ENCODE data around the gene POF1B.
"Not testable (repeated sequence)": the region's sequence is repeated elsewhere in the genome, so short reads cannot be mapped to it uniquely, and the experiment has no call there.

POF1B gene

DNA sequence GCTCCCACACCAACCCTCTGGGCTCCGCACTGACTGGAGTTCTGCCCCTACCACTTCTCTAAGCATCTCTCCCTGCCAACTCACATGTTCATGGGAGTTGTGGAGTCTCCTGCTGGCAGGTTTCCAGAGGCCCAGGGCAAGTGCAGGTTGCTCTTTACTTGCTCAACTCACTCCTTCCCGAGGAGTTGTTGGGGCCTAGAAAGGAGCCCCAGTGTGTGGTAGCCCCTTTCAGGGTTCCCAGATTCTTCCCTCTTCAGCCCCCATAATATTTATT lies 52.5 kb downstream of the POF1B start:
- Histone ChIP-seq H3K4me1 (ENCODE audit: control insufficient read depth, insufficient read depth, low read length) (no peaks in the 10 kb centered on the region), H3K9me3 (ENCODE audit: control insufficient read depth, insufficient read depth, low read length) (no peaks in the 10 kb centered on the region; the same call in 1 of the 2 replicates), H3K36me3 (ENCODE audit: control insufficient read depth, insufficient read depth, low read length) (no peaks in the 10 kb centered on the region), H3K4me3 (ENCODE audit: low read depth, low read length) (no peak overlapping the region), H3K27ac (ENCODE audit: low read depth, low read length) (no peak overlapping the region), H3K27me3 (ENCODE audit: control insufficient read depth, insufficient read depth, low read length) (no peaks in the 10 kb centered on the region), H3K9ac (ENCODE audit: low read depth, low read length) (no peak overlapping the region)

GRCh38 chrX:85326234-85327059 lies 53.0 kb downstream of the POF1B start:
- Histone ChIP-seq H3K4me3 (ENCODE audit: low read depth, low read length) (no peak overlapping the region), H3K9me3 (ENCODE audit: control insufficient read depth, insufficient read depth, low read length) (no peaks in the 10 kb centered on the region; the same call in 1 of the 2 replicates), H3K36me3 (ENCODE audit: control insufficient read depth, insufficient read depth, low read length) (no peaks in the 10 kb centered on the region), H3K4me1 (ENCODE audit: control insufficient read depth, insufficient read depth, low read length) (no peaks in the 10 kb centered on the region), H3K9ac (ENCODE audit: low read depth, low read length) (no peak overlapping the region), H3K27me3 (ENCODE audit: control insufficient read depth, insufficient read depth, low read length) (no peaks in the 10 kb centered on the region), H3K27ac (ENCODE audit: low read depth, low read length) (no peak overlapping the region)

GRCh38 chrX:85311348-85311747 lies 68.1 kb downstream of the POF1B start:
- H3K36me3 ChIP-seq (ENCODE audit: control insufficient read depth, insufficient read depth, low read length); H3K27me3 ChIP-seq (ENCODE audit: control insufficient read depth, insufficient read depth, low read length); H3K4me1 ChIP-seq (ENCODE audit: control insufficient read depth, insufficient read depth, low read length); H3K4me3 ChIP-seq (ENCODE audit: low read depth, low read length); H3K9ac ChIP-seq (ENCODE audit: low read depth, low read length); H3K9me3 ChIP-seq (ENCODE audit: control insufficient read depth, insufficient read depth, low read length); H3K27ac ChIP-seq (ENCODE audit: low read depth, low read length): not testable (repeated sequence)

- Histone ChIP-seq H3K36me3 (ENCODE audit: control insufficient read depth, insufficient read depth, low read length) (no peaks in the 10 kb centered on the region), H3K9me3 (ENCODE audit: control insufficient read depth, insufficient read depth, low read length) (no peaks in the 10 kb centered on the region; the same call in 1 of the 2 replicates), H3K9ac (ENCODE audit: low read depth, low read length) (no peak overlapping the region), H3K27me3 (ENCODE audit: control insufficient read depth, insufficient read depth, low read length) (no peaks in the 10 kb centered on the region), H3K4me3 (ENCODE audit: low read depth, low read length) (no peak overlapping the region), H3K4me1 (ENCODE audit: control insufficient read depth, insufficient read depth, low read length) (no peaks in the 10 kb centered on the region), H3K27ac (ENCODE audit: low read depth, low read length) (no peak overlapping the region)
These were observed 69.7 kb downstream of the POF1B start for GRCh38 chrX:85309717-85310116.

- H3K4me3 ChIP-seq (ENCODE audit: low read depth, low read length): no peak overlapping the region
- H3K36me3 ChIP-seq (ENCODE audit: control insufficient read depth, insufficient read depth, low read length): no peaks in the 10 kb centered on the region
- H3K27ac ChIP-seq (ENCODE audit: low read depth, low read length): no peak overlapping the region
- no peaks in the 10 kb centered on the region for H3K4me1 ChIP-seq (ENCODE audit: control insufficient read depth, insufficient read depth, low read length)
- no peak overlapping the region for H3K9ac ChIP-seq (ENCODE audit: low read depth, low read length)
- no peaks in the 10 kb centered on the region for H3K27me3 ChIP-seq (ENCODE audit: control insufficient read depth, insufficient read depth, low read length)
- H3K9me3 ChIP-seq (ENCODE audit: control insufficient read depth, insufficient read depth, low read length): peaks cover 5% of the 10 kb centered on the region; the same call in 1 of the 2 replicates
These were observed 75.9 kb downstream of the POF1B start for GRCh38 chrX:85303544-85303943.

DNA sequence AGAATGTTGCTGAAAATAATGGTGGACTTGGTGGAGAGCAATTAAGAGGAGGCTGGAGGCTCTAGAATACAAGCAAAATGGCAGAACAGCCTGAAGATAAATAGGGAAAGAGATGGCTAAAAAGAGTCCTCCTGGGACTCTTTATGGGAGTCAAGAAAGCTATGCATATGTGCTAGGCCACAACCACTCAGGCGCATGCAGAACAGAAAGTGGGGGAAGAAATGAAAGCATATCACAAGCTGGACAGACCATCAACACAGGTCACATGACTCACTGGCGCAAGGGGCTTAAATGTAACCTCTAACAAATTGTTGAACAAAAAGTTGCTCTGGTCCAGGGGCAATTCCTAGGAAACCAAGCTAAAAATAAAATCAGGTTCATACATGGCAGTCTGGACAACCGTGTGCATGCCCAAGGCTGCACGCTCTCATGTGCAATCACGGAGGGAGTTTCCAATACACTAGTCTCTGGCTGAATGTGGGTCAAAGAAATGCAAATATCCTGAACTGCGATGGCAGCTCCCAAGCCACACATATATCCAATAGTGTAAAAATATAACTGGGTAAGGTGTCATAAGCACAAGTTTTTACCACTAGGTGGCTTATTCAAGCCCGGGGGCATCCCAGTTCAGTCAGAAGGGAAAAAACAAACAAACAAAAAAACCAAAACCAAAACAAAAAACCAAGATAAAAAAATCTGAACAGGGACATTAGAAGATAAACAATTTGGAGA lies 90.3 kb downstream of the POF1B start:
- H3K36me3 ChIP-seq (ENCODE audit: control insufficient read depth, insufficient read depth, low read length): no peaks in the 10 kb centered on the region
- no peak overlapping the region for H3K27ac ChIP-seq (ENCODE audit: low read depth, low read length)
- peaks cover 16% of the 10 kb centered on the region for H3K9me3 ChIP-seq (ENCODE audit: control insufficient read depth, insufficient read depth, low read length)
- H3K9ac ChIP-seq (ENCODE audit: low read depth, low read length): no peak overlapping the region
- no peak overlapping the region for H3K4me3 ChIP-seq (ENCODE audit: low read depth, low read length)
- no peaks in the 10 kb centered on the region for H3K4me1 ChIP-seq (ENCODE audit: control insufficient read depth, insufficient read depth, low read length)
- no peaks in the 10 kb centered on the region for H3K27me3 ChIP-seq (ENCODE audit: control insufficient read depth, insufficient read depth, low read length)

DNA sequence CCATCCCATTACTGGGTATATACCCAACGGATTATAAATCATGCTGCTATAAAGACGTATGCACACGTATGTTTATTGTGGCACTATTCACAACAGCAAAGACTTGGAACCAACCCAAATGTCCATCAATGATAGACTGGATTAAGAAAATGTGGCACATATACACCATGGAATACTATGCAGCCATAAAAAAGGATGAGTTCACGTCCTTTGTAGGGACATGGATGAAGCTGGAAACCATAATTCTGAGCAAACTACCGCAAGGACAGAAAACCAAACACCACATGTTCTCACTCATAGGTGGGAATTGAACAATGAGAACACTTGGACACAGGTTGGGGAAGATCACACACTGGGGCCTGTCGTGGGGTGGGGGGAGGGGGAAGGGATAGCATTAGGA lies 94.2 kb downstream of the POF1B start:
- not testable (repeated sequence) for H3K9ac ChIP-seq (ENCODE audit: low read depth, low read length); H3K27ac ChIP-seq (ENCODE audit: low read depth, low read length); H3K4me1 ChIP-seq (ENCODE audit: control insufficient read depth, insufficient read depth, low read length); H3K4me3 ChIP-seq (ENCODE audit: low read depth, low read length); H3K36me3 ChIP-seq (ENCODE audit: control insufficient read depth, insufficient read depth, low read length); H3K27me3 ChIP-seq (ENCODE audit: control insufficient read depth, insufficient read depth, low read length)
- H3K9me3 ChIP-seq (ENCODE audit: control insufficient read depth, insufficient read depth, low read length): peaks cover 18% of the 10 kb centered on the region

DNA sequence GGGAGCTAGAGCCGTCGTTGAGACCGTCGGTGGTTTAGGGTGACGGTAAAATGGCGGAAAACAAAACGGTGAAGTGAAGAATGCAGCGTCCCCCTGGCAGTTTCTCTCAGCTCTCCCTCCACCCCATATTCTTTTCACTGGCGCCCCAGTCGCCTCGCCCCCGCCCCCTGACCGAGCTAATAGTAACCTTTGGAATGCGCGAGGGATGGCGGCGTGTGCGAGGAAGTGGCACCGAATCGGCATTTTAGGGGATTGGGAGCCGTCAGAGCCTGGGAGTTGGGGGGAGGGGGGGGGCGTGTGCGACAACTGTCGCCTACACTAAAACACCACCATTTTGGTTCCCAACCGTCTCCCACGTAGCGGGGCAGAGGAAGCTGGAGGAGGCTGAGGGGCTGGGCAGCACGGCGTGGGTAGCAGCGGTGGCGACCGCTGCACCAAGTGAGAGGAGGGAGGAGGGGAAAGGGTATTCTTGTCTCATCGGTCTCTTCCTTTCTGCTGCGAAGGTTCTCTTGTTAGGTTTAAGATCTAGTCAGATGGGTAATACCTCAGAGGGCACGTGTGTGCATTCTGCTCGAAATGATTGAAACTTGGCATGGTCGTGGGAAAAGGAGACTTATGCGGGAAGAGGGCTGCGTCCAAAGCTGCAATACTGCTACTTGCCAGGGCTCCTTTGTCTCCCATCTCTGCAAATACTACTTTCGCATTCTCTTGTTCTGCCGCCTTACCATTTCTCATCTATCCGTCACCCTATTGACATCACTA lies 134.8 kb downstream of the POF1B start:
- peak overlapping the region; percentile 97 for H3K9ac ChIP-seq (ENCODE audit: low read depth, low read length)
- peaks cover 16% of the 10 kb centered on the region for H3K36me3 ChIP-seq (ENCODE audit: control insufficient read depth, insufficient read depth, low read length)
- H3K4me3 ChIP-seq (ENCODE audit: low read depth, low read length): peak overlapping the region; percentile 92
- peaks cover 10% of the 10 kb centered on the region for H3K9me3 ChIP-seq (ENCODE audit: control insufficient read depth, insufficient read depth, low read length)
- peak overlapping the region; percentile 94 for H3K27ac ChIP-seq (ENCODE audit: low read depth, low read length)
- H3K4me1 ChIP-seq (ENCODE audit: control insufficient read depth, insufficient read depth, low read length): 0 out of 2 replicates have a peak, but pooled peaks cover 4% of the 10 kb centered on the region
- no peaks in the 10 kb centered on the region for H3K27me3 ChIP-seq (ENCODE audit: control insufficient read depth, insufficient read depth, low read length)

DNA sequence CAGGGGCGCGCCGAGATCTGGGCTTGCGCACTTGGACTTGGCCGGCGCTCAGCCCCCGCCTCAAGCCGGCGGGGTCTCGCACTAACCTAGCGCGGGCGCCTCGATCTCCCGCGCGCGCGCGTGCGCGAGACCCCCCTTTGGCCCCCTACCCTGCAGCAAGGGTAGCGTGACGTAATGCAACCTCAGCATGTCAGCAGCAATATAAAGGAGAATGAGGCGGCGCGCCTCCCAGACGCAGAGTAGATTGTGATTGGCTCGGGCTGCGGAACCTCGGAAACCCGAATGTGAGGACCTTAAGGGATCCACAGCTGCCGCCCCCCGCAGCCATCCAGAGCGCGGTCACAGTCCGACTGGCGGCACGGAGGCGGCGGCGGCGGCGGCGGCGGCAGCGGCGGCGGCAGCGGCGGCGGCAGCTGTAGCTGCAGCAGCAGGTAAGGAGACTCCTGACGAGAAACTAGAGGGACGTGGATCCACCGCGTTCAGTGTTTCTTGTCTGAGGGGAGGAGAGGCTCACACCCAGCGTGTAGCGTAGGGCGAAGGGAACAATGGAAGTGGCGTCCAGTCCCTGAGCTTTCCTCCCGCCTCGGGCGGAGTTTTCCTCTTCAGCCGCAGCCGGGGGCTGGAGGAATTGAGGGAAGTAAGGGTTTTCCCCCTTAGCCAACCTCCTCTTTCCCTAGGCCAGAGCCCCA lies 135.6 kb downstream of the POF1B start, which contains the start of the genes SATL1 and ZNF711:
Gene SATL1 (minus strand): TSS at position 19 of the 689 bp plus-strand sequence. CDS start 134,811 bp downstream, outside the sequence.
Gene ZNF711 (plus strand): TSS at position 231 of the 689 bp plus-strand sequence. CDS start 3,582 bp downstream, outside the sequence.
- Histone ChIP-seq H3K4me3 (ENCODE audit: low read depth, low read length) (peak within 1 kb of the TSS; percentile 92), H3K27ac (ENCODE audit: low read depth, low read length) (peak within 1 kb of the TSS; percentile 94)

GRCh38 chrX:85243155-85243554 lies 136.3 kb downstream of the POF1B start:
- Histone ChIP-seq H3K4me1 (ENCODE audit: control insufficient read depth, insufficient read depth, low read length) (0 out of 2 replicates have a peak, but pooled peaks cover 4% of the 10 kb centered on the region), H3K27ac (ENCODE audit: low read depth, low read length) (peak overlapping the region; percentile 94), H3K27me3 (ENCODE audit: control insufficient read depth, insufficient read depth, low read length) (no peaks in the 10 kb centered on the region), H3K9ac (ENCODE audit: low read depth, low read length) (no peak overlapping the region), H3K4me3 (ENCODE audit: low read depth, low read length) (peak overlapping the region; percentile 92), H3K9me3 (ENCODE audit: control insufficient read depth, insufficient read depth, low read length) (peaks cover 6% of the 10 kb centered on the region), H3K36me3 (ENCODE audit: control insufficient read depth, insufficient read depth, low read length) (peaks cover 5% of the 10 kb centered on the region)

More for the DNA sequence above, 135.6 kb downstream of the POF1B start, which contains the start of the genes SATL1 and ZNF711:
- Histone ChIP-seq H3K9me3 (ENCODE audit: control insufficient read depth, insufficient read depth, low read length) (peaks cover 10% of the 10 kb centered on the region), H3K36me3 (ENCODE audit: control insufficient read depth, insufficient read depth, low read length) (peaks cover 10% of the 10 kb centered on the region), H3K27me3 (ENCODE audit: control insufficient read depth, insufficient read depth, low read length) (no peaks in the 10 kb centered on the region), H3K9ac (ENCODE audit: low read depth, low read length) (peak within 1 kb of the TSS; percentile 97), H3K4me1 (ENCODE audit: control insufficient read depth, insufficient read depth, low read length) (0 out of 2 replicates have a peak, but pooled peaks cover 4% of the 10 kb centered on the region)
